Panc1 (cell line): ENCODE data around the gene NUTM2F. TPM values are rescaled to one million over a fixed set of nuclear protein-coding genes. Genes with fewer than 3 reads are reported as not detected.
"Not testable (repeated sequence)": the region's sequence is repeated elsewhere in the genome, so short reads cannot be mapped to it uniquely, and the experiment has no call there.

Source experiments
- ATAC-seq: fragments of 200-7000 bp; cut with Tn5 transposase; 2 replicates; pipeline ENCODE4 v1.9.1; 2020; ENCODE audit warnings: mild to moderate bottlenecking, moderate library complexity
- BruUV-seq: library from RNA; stranded (reverse); fragments of 400-500 nt; replicated peaks from 2 replicates; lab custom pipeline; 2021; lab: Mats Ljungman, UMichigan
- CTCF ChIA-PET: fragments of 300-600 bp; sonication (Branson Sonifier 250); formaldehyde crosslinking; loops from one replicate; lab custom pipeline; 2022; ENCODE audit warnings: antibody characterized with exemption; lab: Charles Lee
- POLR2A ChIA-PET: fragments of 300-600 bp; sonication (Branson Sonifier 250); formaldehyde crosslinking; loops from one replicate; lab custom pipeline; 2022; ENCODE audit warnings: antibody characterized with exemption; lab: Charles Lee
- DNase-seq: peaks from one replicate; pipeline ENCODE4 v3.0.0-alpha.2; 2010; ENCODE audit warnings: low read depth, low spot score
- H3K27ac ChIP-seq: 2 replicates; pipeline ENCODE4 v1.5.1; 2011; ENCODE audit warnings: mild to moderate bottlenecking, low read length, inconsistent platforms
- H3K27me3 ChIP-seq: fragments of 200-500 bp; sonication (Bioruptor generic); 2 replicates; pipeline ENCODE4 v1.6.0; 2014; ENCODE audit warnings: low read length, inconsistent platforms; ENCODE audit not compliant: control insufficient read depth, insufficient read depth
- H3K36me3 ChIP-seq: fragments of 200-500 bp; sonication (Bioruptor generic); 2 replicates; pipeline ENCODE4 v1.5.1; 2014; ENCODE audit warnings: inconsistent platforms, mild to moderate bottlenecking, low read length, moderate library complexity; ENCODE audit not compliant: control insufficient read depth, insufficient read depth
- H3K4me1 ChIP-seq: 2 replicates; pipeline ENCODE4 v1.5.1; 2011; ENCODE audit warnings: inconsistent platforms, mild to moderate bottlenecking, low read length, moderate library complexity; ENCODE audit not compliant: control insufficient read depth, insufficient read depth
- H3K4me3 ChIP-seq, 2 experiments: 2 replicates each; pipeline ENCODE4 v1.5.1; 2011 to 2012; ENCODE audit warnings: low read depth in 2 of 2, low read length in 2 of 2, mild to moderate bottlenecking in 2 of 2, inconsistent platforms in 1 of 2, moderate library complexity in 1 of 2
- H3K9me3 ChIP-seq: fragments of 200-500 bp; sonication (Bioruptor generic); 2 replicates; pipeline ENCODE4 v1.5.1; 2014; ENCODE audit warnings: low read depth, mild to moderate bottlenecking, inconsistent platforms, low read length, moderate library complexity; ENCODE audit not compliant: control insufficient read depth, insufficient read depth
- in situ Hi-C: cut with HindIII; loops from 2 replicates; pipeline ENCODE4 v1.10.0; 2016; ENCODE audit warnings: low sequenced_read_pairs, low pct_unique_long_range_greater_than_20kb
- intact Hi-C: fragments of 100-400 bp; cut with micrococcal nuclease; formaldehyde crosslinking; loops from one replicate; pipeline ENCODE4 v1.10.0; 2022; ENCODE audit not compliant: unreplicated experiment
- total RNA-seq: library from RNA; stranded (reverse); gene quantifications from one replicate; pipeline ENCODE4 v1.2.1, GENCODE V29; 2021; ENCODE audit not compliant: unreplicated experiment

The NUTM2F gene
- total RNA-seq, 1 experiment from 2014 or later: not detected

DNA sequence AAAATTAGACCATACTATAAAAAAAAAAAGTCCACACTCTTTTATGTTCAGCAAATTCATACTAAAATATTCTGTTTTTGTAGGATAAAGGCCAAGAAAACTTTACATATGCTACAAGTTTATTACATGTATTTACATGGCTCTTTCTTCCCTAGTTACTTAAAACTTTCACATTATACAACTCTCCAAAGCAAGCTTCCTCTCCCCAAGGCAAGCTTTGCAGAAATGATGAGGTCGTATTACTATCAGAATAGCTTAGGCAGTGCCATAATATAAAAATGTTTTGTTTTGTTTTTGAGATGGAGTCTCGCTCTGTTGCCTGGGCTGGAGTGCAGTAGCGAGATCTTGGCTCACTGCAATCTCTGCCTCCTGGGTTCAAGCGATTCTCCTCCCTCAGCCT lies 8.0 kb upstream of the NUTM2F start:
- H3K27me3 ChIP-seq, ATAC-seq, H3K27ac ChIP-seq, BruUV-seq, POLR2A ChIA-PET, in situ Hi-C loops, H3K4me1 ChIP-seq, CTCF ChIA-PET, H3K4me3 ChIP-seq, DNase-seq, intact Hi-C loops, H3K36me3 ChIP-seq, H3K9me3 ChIP-seq: not testable (repeated sequence)

DNA sequence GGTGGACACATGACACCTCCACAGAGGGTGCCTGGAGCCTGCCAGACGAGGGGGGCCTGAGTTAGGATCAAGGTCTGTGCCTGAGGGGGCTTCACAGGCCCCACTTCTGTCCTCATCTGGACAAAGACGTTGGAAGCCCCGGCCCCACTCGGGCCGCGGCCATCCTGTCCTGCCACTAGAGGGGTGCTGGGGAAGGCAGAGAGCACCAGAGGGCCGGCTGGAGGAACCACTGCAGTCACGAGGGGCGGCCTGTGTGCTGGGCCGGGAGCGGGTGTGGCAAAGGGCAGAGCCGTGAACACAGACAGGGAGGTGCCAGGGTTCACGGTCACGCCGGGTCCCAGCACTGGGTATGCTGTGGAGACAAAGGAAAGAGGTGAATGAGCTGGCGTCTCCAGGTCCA lies 2.9 kb downstream of the NUTM2F start:
- BruUV-seq, H3K27ac ChIP-seq, H3K4me3 ChIP-seq, CTCF ChIA-PET, ATAC-seq, POLR2A ChIA-PET, H3K36me3 ChIP-seq, in situ Hi-C loops, H3K9me3 ChIP-seq, H3K4me1 ChIP-seq, DNase-seq, H3K27me3 ChIP-seq, intact Hi-C loops: not testable (repeated sequence)

DNA sequence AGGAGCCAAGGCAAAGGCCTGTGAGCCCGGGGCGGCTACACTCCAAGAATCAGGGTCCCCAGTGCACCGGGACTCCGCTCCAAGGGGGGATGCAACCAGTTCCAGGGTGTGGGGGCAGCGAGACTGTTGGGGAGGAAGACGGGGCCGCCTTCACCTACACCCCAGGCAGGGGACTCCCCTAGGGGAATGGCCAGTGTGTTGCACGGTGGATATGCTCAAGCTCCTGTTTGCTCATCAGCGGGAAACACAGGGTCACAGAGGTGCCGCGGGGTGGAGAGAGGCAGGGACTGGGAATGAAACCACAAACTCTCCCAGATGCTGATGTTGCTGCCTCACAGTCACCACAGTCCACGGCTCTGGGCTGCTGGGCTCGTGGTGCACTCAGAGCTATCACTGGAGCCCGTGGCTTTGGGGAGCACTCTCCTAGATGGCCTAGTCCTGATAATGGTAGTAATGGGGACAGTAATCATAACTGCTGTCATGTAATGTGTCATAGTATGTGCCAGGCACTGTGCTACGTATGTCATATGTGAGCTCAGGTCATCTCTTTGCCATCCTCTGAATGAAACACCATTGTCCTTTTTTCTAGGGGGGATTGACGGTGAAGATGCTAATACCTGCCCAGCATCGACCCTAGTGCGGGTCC lies 5.2 kb downstream of the NUTM2F start:
- H3K36me3 ChIP-seq, BruUV-seq, H3K4me3 ChIP-seq, POLR2A ChIA-PET, H3K27ac ChIP-seq, intact Hi-C loops, H3K27me3 ChIP-seq, in situ Hi-C loops, H3K4me1 ChIP-seq, H3K9me3 ChIP-seq, DNase-seq, ATAC-seq: not testable (repeated sequence)
- CTCF ChIA-PET: interaction anchor here (0.6 kb wide), 1 partner anchor 64 kb away, joined by 3 read pairs; the partner anchor contains the start of gene ZNF169

DNA sequence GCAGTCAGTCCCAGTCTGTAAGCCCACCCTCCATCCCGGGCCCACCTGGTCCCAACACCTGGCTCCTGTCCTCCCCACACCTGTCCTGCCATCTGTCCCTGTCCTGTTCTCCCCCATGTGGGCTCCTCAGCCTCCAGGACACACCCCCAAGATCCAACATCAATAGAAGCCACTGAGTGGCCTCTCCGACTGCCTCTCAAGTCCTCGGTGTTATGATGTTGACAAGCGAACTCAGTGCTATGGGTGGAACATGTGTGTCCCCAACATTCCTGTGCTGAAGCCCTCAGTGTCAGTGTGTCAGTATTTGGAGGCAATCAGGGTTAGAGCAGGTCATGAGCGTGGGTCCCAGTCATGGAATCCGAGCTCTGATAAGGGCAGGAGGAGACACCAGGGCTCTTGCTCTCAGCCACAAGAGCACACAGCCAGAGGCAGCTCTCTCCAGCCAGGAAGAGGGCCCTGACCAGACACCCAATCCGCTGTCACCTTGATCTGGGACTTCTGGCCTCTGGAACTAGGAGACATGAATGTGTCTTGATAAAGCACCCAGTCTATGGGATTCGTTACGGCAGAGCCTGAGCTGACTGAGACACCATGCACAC lies 6.0 kb downstream of the NUTM2F start:
- CTCF ChIA-PET, H3K36me3 ChIP-seq, H3K4me1 ChIP-seq, H3K4me3 ChIP-seq, BruUV-seq, intact Hi-C loops, ATAC-seq, H3K9me3 ChIP-seq, H3K27ac ChIP-seq, DNase-seq, in situ Hi-C loops, H3K27me3 ChIP-seq, POLR2A ChIA-PET: not testable (repeated sequence)

DNA sequence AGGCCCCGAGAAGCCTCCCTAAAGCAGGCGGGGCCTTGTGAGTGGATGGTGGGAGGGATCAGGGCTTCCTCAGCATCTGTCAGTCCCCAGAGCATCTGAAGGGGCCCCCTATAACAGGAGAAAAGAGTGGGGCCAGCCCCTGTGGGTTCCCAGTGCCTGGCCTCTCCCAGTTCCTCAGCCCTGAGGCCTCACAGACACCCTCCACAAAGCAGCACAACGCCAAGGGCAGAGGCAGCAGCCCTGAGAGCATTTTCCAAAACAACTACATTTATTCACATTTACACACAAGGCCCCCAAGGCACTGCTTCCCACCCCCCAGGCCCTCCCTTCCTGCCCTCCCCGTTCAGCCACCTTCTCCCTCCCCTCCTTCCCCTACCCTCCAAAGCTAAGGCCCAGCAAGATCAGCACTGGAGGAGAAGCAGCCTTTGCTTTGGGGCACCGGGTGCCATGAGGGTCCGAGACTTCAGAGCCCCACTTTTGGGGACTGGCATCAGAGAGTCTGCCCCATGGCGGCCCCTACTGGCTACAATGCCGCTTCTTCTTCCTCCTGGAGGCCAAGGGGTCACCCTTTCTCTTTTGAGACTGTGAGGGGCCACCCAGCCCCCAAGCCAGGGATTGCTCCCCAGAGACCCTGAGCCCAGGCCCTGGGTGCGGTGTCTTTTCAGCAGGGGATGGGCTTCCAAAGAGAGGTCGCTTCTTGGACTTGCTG lies 10.3 kb downstream of the NUTM2F start:
- H3K4me3 ChIP-seq, H3K27ac ChIP-seq, ATAC-seq, intact Hi-C loops, H3K27me3 ChIP-seq, POLR2A ChIA-PET, in situ Hi-C loops, H3K4me1 ChIP-seq, H3K36me3 ChIP-seq, DNase-seq, CTCF ChIA-PET, BruUV-seq, H3K9me3 ChIP-seq: not testable (repeated sequence)

DNA sequence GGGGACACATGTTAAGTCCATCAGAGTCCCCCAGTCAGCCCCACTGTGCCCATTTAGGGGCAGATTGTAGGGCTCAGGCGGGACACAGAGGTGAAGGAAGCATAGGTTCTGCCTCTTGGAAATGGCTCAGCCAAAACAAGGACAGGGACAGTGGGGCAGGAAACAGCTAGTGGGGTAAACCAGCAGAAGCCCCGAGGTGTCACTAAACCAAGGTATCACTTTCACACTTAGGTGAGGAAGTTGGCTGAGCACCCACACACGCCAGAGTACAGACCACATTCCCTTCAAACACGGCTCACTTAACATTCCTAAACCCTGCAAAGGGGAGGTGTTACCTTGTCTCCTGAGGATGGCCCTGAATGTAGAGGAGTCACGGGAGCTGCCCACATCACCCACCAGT lies 12.2 kb downstream of the NUTM2F start:
- CTCF ChIA-PET: not testable (repeated sequence)

More for the DNA sequence above, 12.2 kb downstream of the NUTM2F start:
- DNase-seq, H3K4me3 ChIP-seq, intact Hi-C loops, H3K4me1 ChIP-seq, H3K27ac ChIP-seq, ATAC-seq, H3K9me3 ChIP-seq, H3K36me3 ChIP-seq, POLR2A ChIA-PET, BruUV-seq, H3K27me3 ChIP-seq, in situ Hi-C loops: not testable (repeated sequence)
